Endothelial cell of umbilical vein (primary cell): ENCODE data around the gene HOXC9.

Experiments used
- EZH2 ChIP-seq: IDR thresholded peaks from 2 replicates; pipeline ENCODE4 v1.6.1; 2012; ENCODE audit warnings: borderline replicate concordance, low read depth, mild to moderate bottlenecking, moderate library complexity, low read length, inconsistent platforms; ENCODE audit not compliant: severe bottlenecking
- JUN ChIP-seq: IDR thresholded peaks from 2 replicates; pipeline ENCODE4 v1.6.1; 2011; ENCODE audit warnings: borderline replicate concordance, low read depth; ENCODE audit not compliant: insufficient read length, insufficient read depth
- TF ChIP-seq, protein P1 (sequence below), 2 donors: IDR thresholded peaks; 1 replicate in 1 of 2; 2 replicates in 1 of 2; pipeline ENCODE4 v1.5.1; 2011; ENCODE audit warnings: low read length in 2 of 2, mild to moderate bottlenecking in 2 of 2, moderate library complexity in 2 of 2, control low read depth in 1 of 2, inconsistent platforms in 1 of 2, low read depth in 1 of 2; ENCODE audit not compliant: insufficient read depth in 1 of 2; ENCODE audit errors: extremely low read depth in 1 of 2

DNA sequence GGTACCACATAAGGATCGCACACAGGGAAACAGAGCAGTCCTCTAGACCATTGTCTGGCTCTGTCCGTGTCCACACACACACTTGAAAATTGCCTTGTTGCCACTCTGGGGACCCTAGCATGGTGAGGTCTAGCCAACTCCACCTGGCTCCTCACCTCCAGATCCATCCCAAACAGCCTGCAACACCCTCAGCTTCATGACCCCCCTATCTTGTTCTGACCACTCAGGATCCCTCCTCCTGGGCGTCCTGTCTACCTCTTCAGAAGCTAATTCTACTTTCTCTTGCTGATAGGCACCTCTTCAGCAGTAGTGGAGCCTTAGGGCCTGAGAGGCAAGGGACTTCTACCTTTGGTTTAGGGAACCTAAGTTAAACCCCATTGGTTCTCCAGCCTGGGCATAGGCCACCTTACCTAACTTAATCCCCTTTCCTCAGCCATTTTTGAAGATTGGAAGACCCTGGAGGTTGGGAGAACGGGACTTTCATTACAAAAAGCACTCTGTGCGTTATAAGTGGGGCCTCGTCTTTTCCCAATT lies 32.2 kb downstream of the HOXC9 start:
- no peak for TF ChIP-seq JUN
- TF ChIP-seq, protein P1, sequence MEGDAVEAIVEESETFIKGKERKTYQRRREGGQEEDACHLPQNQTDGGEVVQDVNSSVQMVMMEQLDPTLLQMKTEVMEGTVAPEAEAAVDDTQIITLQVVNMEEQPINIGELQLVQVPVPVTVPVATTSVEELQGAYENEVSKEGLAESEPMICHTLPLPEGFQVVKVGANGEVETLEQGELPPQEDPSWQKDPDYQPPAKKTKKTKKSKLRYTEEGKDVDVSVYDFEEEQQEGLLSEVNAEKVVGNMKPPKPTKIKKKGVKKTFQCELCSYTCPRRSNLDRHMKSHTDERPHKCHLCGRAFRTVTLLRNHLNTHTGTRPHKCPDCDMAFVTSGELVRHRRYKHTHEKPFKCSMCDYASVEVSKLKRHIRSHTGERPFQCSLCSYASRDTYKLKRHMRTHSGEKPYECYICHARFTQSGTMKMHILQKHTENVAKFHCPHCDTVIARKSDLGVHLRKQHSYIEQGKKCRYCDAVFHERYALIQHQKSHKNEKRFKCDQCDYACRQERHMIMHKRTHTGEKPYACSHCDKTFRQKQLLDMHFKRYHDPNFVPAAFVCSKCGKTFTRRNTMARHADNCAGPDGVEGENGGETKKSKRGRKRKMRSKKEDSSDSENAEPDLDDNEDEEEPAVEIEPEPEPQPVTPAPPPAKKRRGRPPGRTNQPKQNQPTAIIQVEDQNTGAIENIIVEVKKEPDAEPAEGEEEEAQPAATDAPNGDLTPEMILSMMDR (IDR thresholded peaks at IDR 0.05; ENCODE audit: extremely low read depth in 1 of 2, insufficient read depth in 1 of 2, low read depth in 1 of 2, low read length in 2 of 2) = no peak
- TF ChIP-seq EZH2 = no peak
